ENCODE measurements around the gene EPHB2. TPM values are rescaled to one million over a fixed set of nuclear protein-coding genes. Genes with fewer than 3 reads are reported as not detected.

The EPHB2 gene
- polyA plus RNA-seq, 4 donors, result 10.8 to 15.9 (median 12.5) TPM

DNA sequence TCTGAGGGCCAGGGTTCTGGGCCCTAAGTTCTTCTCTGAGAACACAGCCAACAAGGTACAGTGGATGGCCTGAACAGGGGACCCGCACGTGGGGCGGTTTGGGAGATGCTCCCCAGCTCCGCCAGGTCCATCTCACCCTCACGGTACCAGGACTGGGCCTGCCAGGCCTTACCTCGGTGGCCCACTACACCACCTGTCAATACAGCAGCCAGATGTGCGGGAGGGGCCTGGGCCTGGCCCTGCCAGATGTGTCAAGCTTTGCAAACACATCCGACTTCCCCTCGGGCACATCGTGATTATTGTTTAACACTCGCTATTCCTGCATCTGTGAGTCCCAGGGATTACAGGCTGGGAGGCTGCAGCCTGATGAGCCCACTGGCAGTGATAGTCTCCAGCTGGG, 139.6 kb downstream of the EPHB2 start:
- DNase-seq (ENCODE audit: low read depth in 4 of 4, low spot score in 3 of 4), result no peak

DNA sequence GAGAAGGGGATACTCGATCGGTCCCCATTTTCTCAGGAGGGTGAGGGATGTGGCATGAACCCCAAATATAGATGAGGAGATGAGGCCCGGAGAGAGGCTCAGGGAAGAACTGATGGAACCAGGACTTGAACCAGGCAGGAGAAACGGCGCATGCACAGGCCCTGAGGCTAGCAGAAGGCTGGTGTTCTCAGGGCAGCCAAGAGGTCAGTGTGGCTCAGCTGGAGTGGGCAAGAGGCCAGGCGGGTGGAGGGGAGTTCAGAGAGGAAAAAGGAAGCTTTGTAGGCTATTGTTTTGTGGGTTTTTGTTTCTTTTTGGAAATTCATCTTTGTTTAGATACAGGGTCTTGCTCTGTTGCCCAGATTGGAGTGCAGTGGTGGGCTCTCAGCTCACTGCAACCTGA, 140.0 kb downstream of the EPHB2 start:
- DNase-seq (ENCODE audit: low read depth in 4 of 4, low spot score in 3 of 4), result no peak

DNA sequence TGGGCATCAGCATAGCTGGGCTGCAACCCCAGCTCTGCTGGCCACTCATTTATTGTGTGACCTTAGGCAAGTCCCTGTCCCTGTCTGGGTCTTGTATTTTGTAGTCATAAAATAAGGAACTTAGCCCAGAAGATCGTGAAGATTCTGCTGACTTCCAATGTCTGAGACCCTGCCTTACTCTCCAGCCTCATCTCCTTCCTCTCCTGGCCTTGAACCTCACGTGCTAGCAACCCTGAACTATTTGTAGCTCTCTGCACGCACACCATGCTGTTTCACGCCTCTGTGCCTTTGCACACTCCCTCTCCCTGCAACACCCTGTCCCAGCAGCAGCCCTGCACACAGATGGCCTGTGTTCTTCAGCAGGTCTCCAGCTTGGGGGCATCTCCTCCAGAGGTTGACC, 140.9 kb downstream of the EPHB2 start:
- DNase-seq (ENCODE audit: low read depth in 4 of 4, low spot score in 3 of 4), result no peak

DNA sequence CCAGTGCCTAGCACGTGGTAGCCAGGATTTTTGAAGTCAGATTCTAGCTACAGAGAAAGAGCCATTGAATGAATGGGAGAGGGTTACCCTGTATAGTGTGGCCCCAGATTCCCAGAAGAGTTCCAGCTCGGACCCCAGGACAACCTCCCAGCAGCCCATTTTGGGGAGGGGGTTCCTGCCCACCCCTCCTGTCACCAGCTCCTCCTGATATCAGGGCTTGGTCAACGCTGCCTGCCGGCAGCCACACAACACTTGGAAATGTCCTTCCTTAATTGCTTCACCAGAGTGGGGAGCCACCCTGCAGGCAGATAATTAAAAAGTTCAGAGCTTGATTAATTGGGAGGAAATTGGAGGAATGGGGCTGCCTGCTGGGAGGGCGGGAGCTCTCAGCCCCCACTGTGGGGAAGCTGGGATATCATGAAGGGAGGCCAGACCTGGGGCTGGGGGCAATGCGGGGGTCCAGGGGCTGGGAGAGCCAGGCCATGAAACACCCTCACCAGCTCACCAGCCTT, 141.6 kb downstream of the EPHB2 start:
- no peak for DNase-seq (ENCODE audit: low read depth in 4 of 4, low spot score in 3 of 4)

DNA sequence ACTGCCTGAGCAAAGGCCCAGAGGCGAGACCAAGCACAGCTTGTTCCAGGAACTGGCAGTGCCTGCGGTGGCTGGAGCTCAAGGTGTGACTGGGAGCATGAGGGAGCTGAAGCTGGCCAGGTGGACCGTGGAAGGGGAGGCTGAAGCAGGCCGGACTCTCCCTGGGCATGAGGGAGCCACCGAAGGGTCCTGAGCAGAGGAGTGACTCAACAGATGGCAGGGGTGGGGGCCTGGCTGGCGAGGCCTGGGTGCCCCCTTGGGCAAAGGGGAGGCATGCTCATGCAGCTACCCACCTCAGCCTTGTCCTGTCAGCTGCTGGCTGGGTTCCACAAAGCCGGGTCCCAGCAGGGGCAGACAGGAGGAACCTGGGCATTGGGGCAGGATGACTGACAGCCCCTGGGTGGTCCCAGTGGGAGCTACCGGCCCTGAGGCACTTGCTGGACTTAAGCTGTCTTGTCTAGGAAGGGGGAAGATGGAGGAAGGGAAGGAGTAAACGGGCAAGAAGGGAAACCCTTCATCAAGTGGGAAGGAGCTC, 143.1 kb downstream of the EPHB2 start:
- no peak for DNase-seq (ENCODE audit: low read depth in 4 of 4, low spot score in 3 of 4)

DNA sequence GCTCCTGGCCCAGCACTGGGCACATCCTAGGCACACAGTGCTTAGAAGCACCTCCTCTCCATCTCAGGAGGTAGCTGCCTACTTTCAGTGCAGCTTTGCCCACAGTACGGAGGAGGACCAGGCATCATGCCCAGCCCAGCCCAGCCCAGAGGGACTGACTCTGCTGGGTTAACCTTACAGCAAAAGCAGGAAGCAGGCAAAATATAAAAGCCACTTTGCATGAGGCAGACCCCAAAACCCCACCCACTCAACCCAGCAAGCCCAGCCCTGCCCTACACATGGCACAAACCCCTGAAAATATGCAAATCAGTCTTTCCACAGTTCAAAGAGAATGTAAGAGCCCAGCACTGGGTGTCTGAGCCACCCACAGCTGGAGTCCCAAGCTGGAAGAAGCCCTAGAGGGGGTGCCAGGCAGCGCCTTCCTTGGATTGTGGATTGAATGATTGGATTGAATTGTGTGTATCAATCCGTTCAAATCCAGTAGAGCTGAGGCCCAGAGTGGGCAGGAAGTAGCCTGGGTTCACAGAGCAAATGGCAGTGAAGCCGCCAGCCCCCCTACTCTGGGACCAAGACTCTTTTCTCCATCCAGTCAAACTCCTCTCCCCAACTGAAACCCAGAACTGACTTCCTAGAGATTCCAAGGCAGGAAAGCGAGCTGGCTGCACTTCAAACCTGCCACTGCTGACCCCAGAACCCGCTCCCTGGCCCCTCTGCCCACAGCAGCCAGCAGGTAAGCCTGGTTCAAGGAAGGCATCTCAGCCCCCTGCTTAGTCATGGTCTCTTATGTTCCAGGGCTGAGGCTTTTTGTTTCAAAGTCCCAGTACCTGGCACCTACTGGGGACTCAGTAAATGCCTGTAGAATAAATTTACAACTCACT, 144.3 kb downstream of the EPHB2 start:
- DNase-seq (ENCODE audit: low read depth in 4 of 4, low spot score in 3 of 4), result no peak

DNA sequence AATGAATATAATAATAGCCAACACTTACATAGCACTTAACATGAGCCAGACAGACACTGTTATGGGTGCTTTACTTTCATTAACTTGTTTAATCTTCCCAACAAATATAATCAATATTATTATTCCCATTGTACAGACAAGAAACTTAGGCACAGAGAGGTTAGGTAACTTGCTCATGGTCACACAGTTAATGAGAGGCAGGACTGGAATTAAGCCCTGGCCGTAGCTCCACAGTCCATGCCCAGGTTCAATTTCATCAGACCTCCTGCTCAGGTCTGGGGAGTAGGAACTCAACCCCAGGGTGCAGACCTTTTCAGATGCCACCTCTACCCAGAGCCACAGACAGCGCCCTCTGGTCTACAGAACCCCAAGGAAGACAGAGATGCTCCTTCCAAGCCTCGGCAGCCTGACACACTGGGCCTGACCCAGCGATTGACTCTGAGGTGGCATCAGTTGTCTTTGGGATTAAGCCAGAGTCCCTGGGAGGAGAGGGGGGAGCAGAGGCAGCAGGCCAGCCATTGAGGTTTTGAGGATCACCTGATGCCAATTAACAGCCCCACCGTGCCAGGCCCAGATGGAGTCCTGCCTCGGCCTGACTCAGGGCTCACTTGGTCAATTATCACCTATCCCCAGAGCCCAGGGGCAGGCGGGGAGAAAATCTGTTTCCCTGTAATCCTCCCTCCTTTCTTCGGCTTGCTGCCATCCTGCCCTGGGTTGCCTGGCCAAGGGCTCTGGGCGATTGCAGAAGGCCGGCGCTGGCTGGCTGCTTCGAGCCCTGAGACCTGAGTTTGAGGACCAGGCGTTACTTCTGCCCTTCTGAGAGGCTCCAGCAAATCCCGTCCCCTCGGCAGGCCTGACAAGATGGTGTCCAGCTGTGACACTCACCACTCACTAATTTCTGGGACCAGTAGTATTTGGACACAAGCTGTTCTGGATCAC, 145.3 kb downstream of the EPHB2 start:
- DNase-seq (ENCODE audit: low read depth in 4 of 4, low spot score in 3 of 4), result no peak

DNA sequence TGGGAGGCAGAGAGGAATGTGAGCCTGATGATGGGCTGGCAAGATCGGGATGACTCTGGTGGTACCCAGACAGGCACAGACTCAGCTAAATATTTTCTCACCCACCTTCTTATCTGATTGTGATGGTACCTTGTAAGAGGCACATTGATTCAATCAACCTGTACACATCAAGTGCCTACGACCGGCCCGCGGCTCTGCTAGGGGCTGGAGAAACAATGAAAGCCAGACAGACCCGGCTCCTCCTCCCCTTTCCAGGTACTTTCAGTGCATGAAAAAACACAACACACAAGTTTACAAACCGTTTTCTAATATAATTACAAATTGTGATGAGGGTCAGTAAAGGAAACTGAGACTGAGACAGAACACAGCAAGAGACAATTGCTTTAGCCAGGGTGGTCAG, 147.0 kb downstream of the EPHB2 start:
- DNase-seq (ENCODE audit: low read depth in 4 of 4, low spot score in 3 of 4), result no peak

DNA sequence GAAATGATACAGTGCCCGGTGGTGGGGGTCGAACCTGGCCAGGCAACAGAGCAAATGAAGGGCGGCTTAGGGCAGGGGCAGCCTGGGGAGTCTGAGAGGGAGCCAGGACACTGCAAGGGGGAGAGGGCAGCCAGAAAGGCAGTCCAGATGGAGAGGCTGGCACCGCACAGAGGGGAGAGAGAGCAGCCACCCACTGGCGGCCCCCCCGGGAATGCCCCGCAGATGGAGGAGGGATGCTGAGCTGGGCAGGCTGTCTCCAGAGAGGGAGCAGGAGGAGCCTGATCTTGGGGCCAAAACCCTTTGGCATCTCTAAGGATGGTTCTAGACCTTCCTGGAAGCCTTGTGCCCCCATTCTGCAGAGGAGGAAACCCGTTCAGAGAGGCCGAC, 149.8 kb downstream of the EPHB2 start:
- DNase-seq (ENCODE audit: low read depth in 4 of 4, low spot score in 3 of 4), result no peak

DNA sequence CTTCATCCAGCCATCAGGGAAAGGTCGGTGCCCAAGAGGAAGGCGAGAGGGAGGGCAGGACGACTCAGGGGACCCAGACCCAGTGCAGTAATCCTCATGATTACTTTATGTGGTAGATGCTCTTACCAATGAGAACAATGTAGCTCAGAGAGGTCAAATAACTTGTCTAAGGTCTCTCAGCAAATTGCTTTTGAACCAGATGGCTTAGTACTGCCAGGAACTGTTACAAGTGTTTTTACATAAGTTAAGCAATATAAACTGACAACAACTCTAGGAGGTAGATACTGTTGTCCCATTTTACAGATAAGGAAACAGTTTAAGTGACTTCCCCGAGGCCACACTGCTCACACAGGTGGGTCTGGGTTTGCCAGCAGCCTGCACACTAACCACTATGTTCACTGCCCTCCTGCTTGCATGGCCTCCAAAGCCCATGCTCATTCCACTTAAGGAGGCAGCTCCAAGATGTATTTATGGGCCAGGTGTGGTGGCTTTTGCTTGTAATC, 150.3 kb downstream of the EPHB2 start:
- DNase-seq (ENCODE audit: low read depth in 4 of 4, low spot score in 3 of 4), result no peak

DNA sequence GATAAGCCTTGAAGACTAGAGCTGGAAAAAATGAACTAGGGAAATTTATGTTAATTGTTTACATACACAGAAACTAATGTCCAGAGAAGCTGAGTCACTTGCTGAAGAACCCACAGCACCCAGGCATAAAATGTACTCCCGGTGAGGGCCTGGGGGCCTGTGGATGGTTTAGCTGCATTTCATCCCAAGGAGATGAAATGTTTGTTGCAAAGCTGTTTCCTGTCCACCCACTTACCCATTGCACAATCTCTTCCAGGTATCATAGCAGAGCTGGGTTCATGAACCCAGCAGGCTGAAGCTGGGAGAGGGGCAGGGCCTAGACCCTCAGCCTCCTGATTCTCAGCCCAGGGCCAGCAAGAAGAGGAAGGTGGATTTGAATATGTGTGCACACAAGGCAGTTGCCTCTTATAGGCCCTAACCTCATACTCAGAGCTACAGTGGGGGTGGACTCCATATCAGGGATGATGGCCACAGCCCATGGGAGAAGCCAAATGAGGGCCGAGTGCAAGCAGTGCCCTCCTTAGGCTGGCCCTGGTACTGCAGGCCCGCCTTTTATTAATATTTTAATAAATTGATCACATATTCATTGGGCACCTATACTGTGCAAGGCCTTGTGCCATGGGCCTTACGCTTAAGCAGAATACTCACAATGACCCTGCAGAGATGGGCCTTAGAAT, 151.3 kb downstream of the EPHB2 start:
- DNase-seq (ENCODE audit: low read depth in 4 of 4, low spot score in 3 of 4), result no peak

DNA sequence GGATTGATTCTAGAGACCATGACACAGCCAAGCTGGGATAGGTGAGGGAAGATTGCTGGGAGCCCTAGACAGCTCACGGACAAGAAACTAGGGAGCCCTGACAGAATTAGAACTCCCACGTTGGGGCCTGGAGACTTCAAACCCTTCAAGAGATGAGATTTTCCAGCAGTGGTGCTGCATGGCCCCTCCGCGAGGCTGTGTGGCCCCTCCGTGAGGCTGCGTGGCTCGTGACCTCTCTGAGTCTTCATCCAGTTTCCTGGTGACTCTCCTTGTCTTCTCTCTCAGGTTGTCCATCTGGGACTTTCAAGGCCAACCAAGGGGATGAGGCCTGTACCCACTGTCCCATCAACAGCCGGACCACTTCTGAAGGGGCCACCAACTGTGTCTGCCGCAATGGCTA, 152.1 kb downstream of the EPHB2 start:
- DNase-seq (ENCODE audit: low read depth in 4 of 4, low spot score in 3 of 4), result no peak

DNA sequence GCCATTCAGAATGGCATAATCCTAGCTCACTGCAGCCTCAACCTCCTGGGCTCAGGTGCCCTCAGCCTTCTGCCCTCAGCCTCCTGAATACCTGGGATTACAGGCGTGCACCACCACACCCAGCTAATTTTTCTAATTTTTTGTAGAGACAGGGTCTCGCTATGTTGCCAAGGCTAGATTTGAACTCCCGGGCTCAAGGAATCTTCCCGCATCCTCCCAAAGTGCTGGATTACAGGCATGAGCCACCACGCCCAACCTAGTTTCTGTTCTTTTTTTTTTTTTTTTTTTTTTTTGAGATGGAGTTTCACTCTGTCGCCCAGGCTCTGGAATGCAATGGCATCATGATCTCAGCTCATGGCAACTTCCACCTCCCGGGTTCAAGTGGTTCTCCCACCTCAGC, 153.1 kb downstream of the EPHB2 start:
- no peak for DNase-seq (ENCODE audit: low read depth in 4 of 4, low spot score in 3 of 4)

DNA sequence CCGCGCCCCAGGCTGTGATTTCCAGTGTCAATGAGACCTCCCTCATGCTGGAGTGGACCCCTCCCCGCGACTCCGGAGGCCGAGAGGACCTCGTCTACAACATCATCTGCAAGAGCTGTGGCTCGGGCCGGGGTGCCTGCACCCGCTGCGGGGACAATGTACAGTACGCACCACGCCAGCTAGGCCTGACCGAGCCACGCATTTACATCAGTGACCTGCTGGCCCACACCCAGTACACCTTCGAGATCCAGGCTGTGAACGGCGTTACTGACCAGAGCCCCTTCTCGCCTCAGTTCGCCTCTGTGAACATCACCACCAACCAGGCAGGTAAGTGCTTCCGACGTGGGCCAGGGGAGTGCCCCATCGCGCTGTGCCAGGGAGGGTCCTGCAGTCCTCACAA, 154.2 kb downstream of the EPHB2 start:
- no peak for DNase-seq (ENCODE audit: low read depth in 4 of 4, low spot score in 3 of 4)

DNA sequence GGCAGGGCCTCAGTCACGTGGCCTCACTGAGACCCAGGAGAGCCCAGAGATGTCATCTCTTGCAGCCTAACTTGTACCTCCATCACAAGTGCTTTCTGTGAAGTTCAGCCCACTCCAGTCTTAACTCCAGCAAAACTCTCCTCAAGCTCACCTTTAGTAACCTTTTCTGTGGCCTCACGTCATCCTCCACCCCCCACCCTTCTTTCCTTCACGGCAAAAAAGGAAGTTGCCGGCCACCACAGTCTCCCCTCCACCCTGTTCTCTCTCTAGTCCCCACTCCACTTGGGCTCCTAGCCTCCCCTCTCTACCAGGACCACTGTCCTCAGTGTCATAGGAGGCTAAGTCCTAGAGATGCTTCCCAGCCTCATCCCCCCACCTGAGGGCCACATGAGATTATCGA, 155.1 kb downstream of the EPHB2 start:
- DNase-seq (ENCODE audit: low read depth in 4 of 4, low spot score in 3 of 4), result no peak

DNA sequence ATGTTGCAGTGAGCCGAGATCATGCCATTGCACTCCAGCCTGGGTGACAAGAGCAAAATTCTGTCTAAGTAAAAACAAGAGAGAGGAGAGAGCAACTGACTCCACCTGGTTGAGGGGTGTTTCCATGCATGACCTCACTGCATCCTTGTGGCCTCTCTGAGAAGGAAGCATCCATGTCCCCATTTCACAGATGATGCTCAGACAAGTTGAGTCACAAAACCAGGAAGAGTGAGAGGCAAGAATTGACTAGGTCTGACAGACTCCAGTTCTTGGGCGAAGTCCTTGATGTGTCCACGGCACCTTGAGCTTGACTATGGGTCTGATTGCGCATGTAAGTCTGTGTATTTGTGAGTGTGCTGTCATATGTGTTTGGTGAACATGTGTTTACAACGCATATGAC, 156.2 kb downstream of the EPHB2 start:
- no peak for DNase-seq (ENCODE audit: low read depth in 4 of 4, low spot score in 3 of 4)

DNA sequence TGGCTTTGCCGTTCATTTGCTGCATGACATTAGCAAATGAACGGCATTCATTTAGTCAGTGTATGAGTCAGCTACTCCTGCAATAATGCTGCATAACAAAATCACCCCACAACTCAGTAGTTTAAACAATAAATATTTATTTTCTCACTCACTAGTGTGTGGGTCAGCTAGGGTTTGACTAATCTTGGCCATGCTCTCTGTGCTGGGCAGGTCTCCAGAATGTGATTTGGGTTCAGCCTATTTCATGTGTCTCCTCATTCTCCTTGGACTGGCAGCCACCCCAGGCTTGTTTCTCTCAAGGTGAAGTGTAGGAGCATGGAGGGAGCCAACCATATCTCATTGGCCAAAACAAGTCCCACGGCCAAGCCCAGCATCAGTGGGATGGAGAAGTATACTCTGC, 157.7 kb downstream of the EPHB2 start:
- no peak for DNase-seq (ENCODE audit: low read depth in 4 of 4, low spot score in 3 of 4)

DNA sequence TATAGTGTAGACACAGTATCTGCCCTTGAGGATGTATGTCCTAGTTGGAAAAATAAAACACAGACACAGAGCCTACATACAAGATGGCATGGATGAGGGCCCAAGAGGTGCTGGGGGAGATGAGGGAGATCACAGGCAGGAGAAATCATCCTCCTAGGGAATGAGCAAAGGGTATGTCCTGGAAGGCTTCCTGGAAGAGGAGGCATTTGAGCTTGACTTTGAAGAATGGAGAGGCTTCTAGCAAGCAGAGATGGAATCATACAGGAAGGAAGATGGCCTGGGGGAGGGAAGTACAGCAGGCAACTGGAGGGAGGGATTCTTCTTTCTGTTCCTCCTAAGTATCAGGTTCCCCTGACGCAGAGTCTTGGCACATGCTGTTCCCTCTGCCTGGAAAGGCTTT, 158.7 kb downstream of the EPHB2 start:
- DNase-seq (ENCODE audit: low read depth in 4 of 4, low spot score in 3 of 4), result no peak

DNA sequence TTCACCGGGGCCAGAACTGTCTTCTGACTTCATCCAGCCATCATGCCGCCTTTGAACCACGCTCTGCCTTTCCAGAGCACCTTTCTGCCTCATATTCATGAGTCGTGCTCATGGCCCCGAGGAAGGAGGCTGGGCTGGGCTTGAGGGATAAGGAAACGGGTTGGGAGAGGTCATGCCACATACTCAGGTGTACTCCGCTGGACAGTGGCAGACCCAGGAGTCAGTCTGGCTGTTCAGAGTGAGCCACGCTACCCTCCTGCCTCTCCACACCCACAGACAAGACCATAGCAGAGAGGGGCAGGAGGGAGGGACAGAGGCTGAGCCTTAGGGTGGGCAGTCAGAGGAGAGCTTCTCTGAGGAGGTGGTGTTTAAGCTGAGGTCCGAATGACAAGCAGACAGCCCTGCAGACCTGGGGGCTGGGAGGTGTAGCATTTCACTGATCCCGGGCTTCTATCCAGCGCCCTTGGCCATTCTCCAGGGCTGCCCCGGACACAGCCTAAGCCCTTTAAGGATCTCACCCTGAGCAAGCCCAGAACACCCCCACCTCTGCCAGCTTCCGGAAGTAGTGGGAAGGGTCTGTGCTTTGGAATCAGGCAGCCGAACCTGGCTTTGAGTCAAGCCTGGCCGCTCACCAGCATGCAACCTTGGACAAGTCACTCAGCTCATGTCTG, 159.7 kb downstream of the EPHB2 start:
- no peak for DNase-seq (ENCODE audit: low read depth in 4 of 4, low spot score in 3 of 4)
